Activated naive CD4-positive, alpha-beta T cell treated with anti-CD3 and anti-CD28 coated beads, Interleukin-2, amount 50 U/mL, for 72 hours (primary cell): ENCODE results near the gene NR1D2. TPM values are rescaled to one million over a fixed set of nuclear protein-coding genes. Genes with fewer than 3 reads are reported as not detected.

Source experiments
- ATAC-seq, 2 donors: fragments of 150-1000 bp; cut with Tn5 transposase; 2 replicates each; pipeline ENCODE4 v1.10.0; 2021; ENCODE audit warnings: mild to moderate bottlenecking in 2 of 2, moderate library complexity in 2 of 2
- DNase-seq, 2 donors: peaks; one replicate each; pipeline ENCODE4 v3.0.0; 2021 to 2022; ENCODE audit warnings: low spot score in 2 of 2
- H3K27ac Mint-ChIP-seq, 2 donors: one replicate each; pipeline ENCODE4 v1.8.0; 2022; ENCODE audit warnings: mild to moderate bottlenecking in 2 of 2, mixed read lengths in 2 of 2
- H3K36me3 Mint-ChIP-seq, 2 donors: one replicate each; pipeline ENCODE4 v1.8.0; 2022; ENCODE audit warnings: mixed read lengths in 2 of 2
- H3K9me3 Mint-ChIP-seq, 2 donors: one replicate each; pipeline ENCODE4 v1.8.0; 2022; ENCODE audit warnings: mixed read lengths in 2 of 2
- total RNA-seq, 2 donors: library from RNA; stranded (reverse); gene quantifications; one replicate each; pipeline ENCODE4 v1.2.3, GENCODE V29; 2022

The NR1D2 gene
- total RNA-seq, 2 donors from 2014 or later, result 2.1 to 32.7 TPM

DNA sequence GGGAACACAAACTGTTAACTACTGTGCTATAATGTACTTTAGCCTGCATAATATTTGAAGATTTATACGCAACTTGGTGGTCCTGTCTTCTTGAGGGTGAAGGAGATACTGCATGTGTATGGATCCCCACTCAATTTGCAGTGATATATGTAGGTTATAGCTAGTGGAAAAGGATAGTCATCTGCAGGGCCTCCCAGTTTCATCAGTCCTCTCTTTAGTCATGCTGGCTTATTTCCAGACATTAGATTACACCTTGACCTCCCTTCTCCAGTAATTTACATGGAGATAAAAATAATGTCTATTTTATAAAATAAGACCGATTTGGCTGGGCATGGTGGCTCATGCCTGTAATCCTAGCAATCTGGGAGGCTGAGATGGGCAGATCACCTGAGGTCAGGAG is 3.7 kb downstream of the NR1D2 start:
- Mint-ChIP-seq H3K36me3 (peaks cover 0 to 11% of the 10 kb centered on the region in 2 donors), H3K9me3 (no peaks in the 10 kb centered on the region), H3K27ac (no peak overlapping the region)
- ATAC-seq, result no peak
- no peak for DNase-seq

- DNase-seq (no peak), ATAC-seq (no peak)
- Mint-ChIP-seq H3K36me3 (peaks cover 0 to 11% of the 10 kb centered on the region in 2 donors), H3K9me3 (no peaks in the 10 kb centered on the region), H3K27ac (peak overlapping the region; percentile 58 to 83)
Measured at GRCh38 chr3:23949784-23950183, 4.7 kb downstream of the NR1D2 start.

- Mint-ChIP-seq H3K27ac (peak overlapping the region; percentile 58 to 83), H3K36me3 (peaks cover 0 to 11% of the 10 kb centered on the region in 2 donors), H3K9me3 (no peaks in the 10 kb centered on the region)
- ATAC-seq, result no peak
- no peak for DNase-seq
Measured at GRCh38 chr3:23950293-23950692, 5.2 kb downstream of the NR1D2 start.

DNA sequence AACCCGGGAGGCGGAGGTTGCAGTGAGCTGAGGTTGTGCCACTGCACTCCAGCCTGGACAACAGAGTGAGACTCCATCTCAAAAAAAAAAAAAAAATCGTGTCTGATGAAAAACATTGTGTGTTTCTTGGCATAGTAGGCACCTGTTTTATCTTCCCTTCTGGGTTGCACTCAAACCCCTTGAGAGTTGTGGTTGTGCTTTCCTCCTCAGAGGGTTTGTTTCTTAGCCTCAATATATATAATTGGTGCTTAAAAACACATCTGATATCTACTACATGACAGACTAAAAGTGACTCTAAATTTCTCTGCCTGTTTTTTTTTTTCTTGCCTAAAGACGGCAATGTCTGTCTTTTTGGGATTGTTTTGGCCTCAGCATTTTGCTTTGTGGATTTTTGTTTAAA is 7.6 kb downstream of the NR1D2 start:
- H3K27ac Mint-ChIP-seq, result no peak overlapping the region
- ATAC-seq (no peak), DNase-seq (no peak)
- no peaks in the 10 kb centered on the region for H3K9me3 Mint-ChIP-seq
- peaks cover 0 to 7% of the 10 kb centered on the region in 2 donors for H3K36me3 Mint-ChIP-seq

DNA sequence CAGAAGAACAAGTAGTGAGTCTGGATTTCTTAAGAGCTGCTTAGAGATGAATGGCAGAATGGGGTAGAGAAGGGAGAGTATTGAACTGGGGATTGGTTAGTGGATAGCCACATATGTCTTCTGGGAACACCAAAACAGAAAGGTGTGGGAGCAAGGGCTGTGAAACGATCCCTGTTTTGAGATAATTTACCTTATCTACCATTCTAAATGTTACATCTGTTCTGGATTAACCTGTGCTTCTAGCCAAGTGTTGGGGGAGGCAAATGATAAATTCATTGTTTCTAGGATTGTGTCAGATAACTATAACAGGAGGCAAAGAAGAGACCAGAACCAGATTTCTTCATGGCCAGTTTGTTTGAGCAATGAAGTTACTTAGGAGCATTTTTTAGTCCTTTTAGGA is 8.4 kb downstream of the NR1D2 start:
- Mint-ChIP-seq H3K27ac (no peak overlapping the region), H3K9me3 (no peaks in the 10 kb centered on the region), H3K36me3 (peaks cover 0 to 7% of the 10 kb centered on the region in 2 donors)
- DNase-seq (no peak), ATAC-seq (no peak)

- H3K9me3 Mint-ChIP-seq, result no peaks in the 10 kb centered on the region
- ATAC-seq, result no peak
- peaks cover 0 to 7% of the 10 kb centered on the region in 2 donors for H3K36me3 Mint-ChIP-seq
- H3K27ac Mint-ChIP-seq, result no peak overlapping the region
- no peak for DNase-seq
Measured at GRCh38 chr3:23954144-23954543, 9.1 kb downstream of the NR1D2 start.

DNA sequence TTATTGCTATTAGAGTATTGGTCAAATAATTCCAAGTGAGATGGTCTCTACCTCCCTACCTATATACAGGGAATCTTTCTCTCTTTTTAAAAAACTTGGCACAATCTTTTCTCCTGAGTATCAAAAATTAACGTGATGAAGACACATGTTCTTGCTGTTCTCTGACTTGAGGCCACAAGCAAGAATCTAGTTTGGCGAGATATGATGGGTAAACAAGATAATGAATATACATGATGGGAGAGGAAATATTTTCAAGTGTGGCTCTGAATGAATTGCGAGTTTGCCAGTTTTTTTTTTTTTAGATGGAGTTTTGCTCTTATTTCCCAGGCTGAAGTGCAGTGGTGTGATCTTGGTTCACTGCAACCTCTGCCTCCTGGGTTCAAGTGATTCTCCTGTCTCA is 11.6 kb downstream of the NR1D2 start:
- H3K27ac Mint-ChIP-seq, result no peak overlapping the region
- peaks cover 2 to 4% of the 10 kb centered on the region in 2 donors for H3K36me3 Mint-ChIP-seq
- DNase-seq, result no peak
- no peak for ATAC-seq
- H3K9me3 Mint-ChIP-seq, result no peaks in the 10 kb centered on the region

DNA sequence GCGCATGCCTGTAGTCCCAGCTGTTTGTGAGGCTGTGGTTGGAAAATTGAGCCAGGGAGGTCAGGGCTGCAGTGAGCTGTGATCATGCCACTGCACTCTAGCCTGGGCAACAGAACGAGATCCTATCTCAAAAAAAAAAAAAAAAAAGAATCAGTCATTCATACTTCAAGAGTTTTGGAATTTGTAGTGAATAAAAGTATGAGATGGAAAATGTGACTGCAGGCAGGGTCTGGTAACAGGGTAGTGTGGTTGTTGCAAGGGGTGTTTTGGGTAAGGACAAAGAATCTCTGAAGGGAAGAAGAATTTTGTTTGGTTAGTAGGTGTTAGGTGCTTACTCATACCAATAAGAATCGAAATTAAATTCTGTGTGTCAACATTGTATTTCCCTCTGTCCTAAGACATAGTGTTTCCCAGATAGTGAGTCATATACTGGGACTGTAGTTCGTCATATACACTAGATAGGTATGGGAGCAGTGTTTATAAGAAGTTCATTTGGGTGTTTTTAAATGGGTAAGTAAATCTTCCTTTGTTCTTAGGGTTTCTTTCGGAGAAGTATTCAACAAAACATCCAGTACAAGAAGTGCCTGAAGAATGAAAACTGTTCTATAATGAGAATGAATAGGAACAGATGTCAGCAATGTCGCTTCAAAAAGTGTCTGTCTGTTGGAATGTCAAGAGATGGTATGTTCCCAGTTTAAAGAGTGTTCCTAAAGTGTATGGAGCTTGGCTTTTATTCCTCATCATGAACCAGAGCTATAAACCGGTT is 14.2 kb downstream of the NR1D2 start:
- ATAC-seq (peak; percentile 90 to 97), DNase-seq (no peak)
- Mint-ChIP-seq H3K36me3 (peaks cover 0 to 10% of the 10 kb centered on the region in 2 donors), H3K27ac (peak overlapping the region; percentile 33 to 77), H3K9me3 (no peaks in the 10 kb centered on the region)

DNA sequence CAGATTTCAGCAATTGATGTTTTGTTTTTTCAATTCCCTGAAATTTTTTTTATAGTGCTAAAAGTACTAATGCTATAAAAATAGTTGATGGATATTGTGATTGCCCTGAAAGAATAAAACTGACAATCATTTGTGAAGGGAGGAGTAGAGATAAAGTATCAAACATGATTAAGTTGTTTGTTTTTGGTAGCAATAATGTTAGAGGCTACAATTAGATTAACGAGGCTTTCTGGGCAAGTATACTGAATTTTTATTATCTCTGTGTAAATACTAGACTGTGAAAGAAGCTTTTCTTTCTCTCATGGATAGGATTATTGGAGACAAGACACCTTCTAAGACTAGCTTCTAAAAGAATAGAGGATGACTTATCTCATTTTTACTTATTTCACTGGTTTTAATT is 15.6 kb downstream of the NR1D2 start:
- DNase-seq, result no peak
- no peaks in the 10 kb centered on the region for H3K9me3 Mint-ChIP-seq
- no peak for ATAC-seq
- H3K27ac Mint-ChIP-seq, result peak overlapping the region in 1 of 2 donors; percentile 75
- peaks cover 0 to 10% of the 10 kb centered on the region in 2 donors for H3K36me3 Mint-ChIP-seq

- Mint-ChIP-seq H3K36me3 (peaks cover 0 to 10% of the 10 kb centered on the region in 2 donors), H3K27ac (peak overlapping the region in 1 of 2 donors; percentile 75), H3K9me3 (no peaks in the 10 kb centered on the region)
- DNase-seq, result no peak
- no peak for ATAC-seq
Measured at GRCh38 chr3:23961066-23961465, 16.0 kb downstream of the NR1D2 start.

DNA sequence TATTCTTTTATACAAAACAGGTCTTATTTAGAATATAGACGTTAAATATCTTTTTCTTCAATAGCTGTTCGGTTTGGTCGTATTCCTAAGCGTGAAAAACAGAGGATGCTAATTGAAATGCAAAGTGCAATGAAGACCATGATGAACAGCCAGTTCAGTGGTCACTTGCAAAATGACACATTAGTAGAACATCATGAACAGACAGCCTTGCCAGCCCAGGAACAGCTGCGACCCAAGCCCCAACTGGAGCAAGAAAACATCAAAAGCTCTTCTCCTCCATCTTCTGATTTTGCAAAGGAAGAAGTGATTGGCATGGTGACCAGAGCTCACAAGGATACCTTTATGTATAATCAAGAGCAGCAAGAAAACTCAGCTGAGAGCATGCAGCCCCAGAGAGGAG is 16.8 kb downstream of the NR1D2 start:
- Mint-ChIP-seq H3K36me3 (peaks cover 0 to 10% of the 10 kb centered on the region in 2 donors), H3K9me3 (no peaks in the 10 kb centered on the region), H3K27ac (no peak overlapping the region)
- DNase-seq, result no peak
- no peak for ATAC-seq

- no peak for ATAC-seq
- no peaks in the 10 kb centered on the region for H3K9me3 Mint-ChIP-seq
- peaks cover 0 to 10% of the 10 kb centered on the region in 2 donors for H3K36me3 Mint-ChIP-seq
Measured at GRCh38 chr3:23964537-23965235, 19.6 kb downstream of the NR1D2 start.

DNA sequence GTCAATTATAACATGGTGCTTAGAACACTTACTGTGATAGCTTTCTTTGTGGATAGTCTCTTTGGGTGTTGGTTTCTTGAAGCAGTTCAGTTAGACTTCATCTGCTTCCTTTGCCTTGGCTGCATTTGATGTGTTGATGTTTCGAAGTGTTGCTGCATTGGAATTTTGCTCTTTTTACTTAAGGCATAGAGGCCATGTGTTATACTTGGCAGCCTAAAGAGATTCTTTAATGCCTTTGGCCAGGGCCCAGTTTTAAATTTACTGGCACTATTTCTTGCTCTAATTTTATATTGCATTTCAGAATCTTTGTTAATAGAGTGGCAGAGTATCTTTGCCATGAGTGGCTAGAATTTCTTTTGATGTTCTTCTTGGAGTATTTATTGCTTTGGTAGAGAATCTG is 21.2 kb downstream of the NR1D2 start:
- Mint-ChIP-seq H3K27ac (no peak overlapping the region), H3K36me3 (peaks cover 0 to 10% of the 10 kb centered on the region in 2 donors), H3K9me3 (no peaks in the 10 kb centered on the region)
- ATAC-seq (no peak), DNase-seq (no peak)

More at GRCh38 chr3:23964537-23965235, 19.6 kb downstream of the NR1D2 start:
- no peak for DNase-seq
- no peak overlapping the region for H3K27ac Mint-ChIP-seq

GRCh38 chr3:23968463-23969184 is 23.5 kb downstream of the NR1D2 start:
- H3K27ac Mint-ChIP-seq, result no peak overlapping the region
- no peaks in the 10 kb centered on the region for H3K9me3 Mint-ChIP-seq
- no peak for ATAC-seq
- H3K36me3 Mint-ChIP-seq, result no peaks in the 10 kb centered on the region
- no peak for DNase-seq

DNA sequence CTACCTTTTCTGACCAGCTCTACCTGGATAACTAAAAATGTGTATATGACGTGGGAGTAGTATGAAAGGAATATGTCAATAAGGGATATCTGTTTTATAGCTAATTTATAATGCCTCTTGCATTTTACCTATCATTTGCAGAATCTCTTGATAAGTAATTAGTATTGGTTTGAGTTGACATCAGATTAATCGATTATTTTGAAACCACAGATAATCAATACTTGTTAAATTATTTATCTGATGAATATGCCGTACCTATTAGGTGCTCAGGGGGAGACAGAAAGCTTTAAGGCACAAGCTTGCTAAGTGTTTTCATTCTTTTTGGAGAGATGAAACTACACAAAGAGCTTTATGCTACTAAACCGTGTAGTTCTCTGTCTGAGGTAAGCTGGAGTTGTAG is 24.3 kb downstream of the NR1D2 start:
- Mint-ChIP-seq H3K36me3 (no peaks in the 10 kb centered on the region), H3K9me3 (no peaks in the 10 kb centered on the region), H3K27ac (peak overlapping the region in 1 of 2 donors; percentile 9)
- ATAC-seq, result no peak
- DNase-seq, result no peak

DNA sequence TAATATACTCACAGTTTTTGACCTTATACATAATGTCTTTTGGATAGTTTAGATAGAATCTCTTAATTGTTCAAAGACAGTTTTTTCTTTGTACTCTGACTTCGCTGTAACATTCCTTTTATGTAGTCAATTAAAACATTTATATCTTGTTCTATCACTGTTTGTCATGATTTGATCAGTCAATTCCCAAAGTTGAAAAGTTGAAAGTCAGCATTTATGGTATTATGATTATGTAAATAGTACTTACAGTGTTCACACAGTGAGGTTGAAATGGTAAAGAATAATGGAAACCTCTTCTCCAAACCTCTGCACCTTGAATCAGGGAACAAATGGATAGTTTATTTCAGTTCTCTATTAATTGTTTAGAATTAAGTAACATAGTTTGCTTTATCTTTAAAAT is 26.6 kb downstream of the NR1D2 start:
- H3K9me3 Mint-ChIP-seq, result no peaks in the 10 kb centered on the region
- ATAC-seq (no peak), DNase-seq (no peak)
- no peak overlapping the region for H3K27ac Mint-ChIP-seq
- H3K36me3 Mint-ChIP-seq, result peaks cover 0 to 8% of the 10 kb centered on the region in 2 donors

- Mint-ChIP-seq H3K36me3 (peaks cover 0 to 8% of the 10 kb centered on the region in 2 donors), H3K9me3 (no peaks in the 10 kb centered on the region), H3K27ac (no peak overlapping the region)
- DNase-seq (no peak), ATAC-seq (peak in 1 of 2 donors; percentile 16)
Measured at GRCh38 chr3:23976555-23976954, 31.5 kb downstream of the NR1D2 start.
